ENCODE data around the gene EXOC3L4.

EXOC3L4 gene

GRCh38 chr14:103132381-103133209 is 38.1 kb downstream of the EXOC3L4 start:
- no peak for TF ChIP-seq EZH2phosphoT487 (IDR thresholded peaks at IDR 0.05; ENCODE audit: borderline replicate concordance, low read length)
- TF ChIP-seq, protein P1, sequence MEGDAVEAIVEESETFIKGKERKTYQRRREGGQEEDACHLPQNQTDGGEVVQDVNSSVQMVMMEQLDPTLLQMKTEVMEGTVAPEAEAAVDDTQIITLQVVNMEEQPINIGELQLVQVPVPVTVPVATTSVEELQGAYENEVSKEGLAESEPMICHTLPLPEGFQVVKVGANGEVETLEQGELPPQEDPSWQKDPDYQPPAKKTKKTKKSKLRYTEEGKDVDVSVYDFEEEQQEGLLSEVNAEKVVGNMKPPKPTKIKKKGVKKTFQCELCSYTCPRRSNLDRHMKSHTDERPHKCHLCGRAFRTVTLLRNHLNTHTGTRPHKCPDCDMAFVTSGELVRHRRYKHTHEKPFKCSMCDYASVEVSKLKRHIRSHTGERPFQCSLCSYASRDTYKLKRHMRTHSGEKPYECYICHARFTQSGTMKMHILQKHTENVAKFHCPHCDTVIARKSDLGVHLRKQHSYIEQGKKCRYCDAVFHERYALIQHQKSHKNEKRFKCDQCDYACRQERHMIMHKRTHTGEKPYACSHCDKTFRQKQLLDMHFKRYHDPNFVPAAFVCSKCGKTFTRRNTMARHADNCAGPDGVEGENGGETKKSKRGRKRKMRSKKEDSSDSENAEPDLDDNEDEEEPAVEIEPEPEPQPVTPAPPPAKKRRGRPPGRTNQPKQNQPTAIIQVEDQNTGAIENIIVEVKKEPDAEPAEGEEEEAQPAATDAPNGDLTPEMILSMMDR (IDR thresholded peaks at IDR 0.05; ENCODE audit: low read depth, low read length, poor library complexity, severe bottlenecking): no peak
- Histone ChIP-seq H3K4me2 (ENCODE audit: low read length) (no peak overlapping the region), H3K79me2 (ENCODE audit: control insufficient read depth, low read length) (no peaks in the 10 kb centered on the region), H3F3A (ENCODE audit: control insufficient read depth, insufficient read depth) (no peaks in the 10 kb centered on the region), H3K36me3 (ENCODE audit: control insufficient read depth, low read length) (peaks cover 6% of the 10 kb centered on the region), H3K9me3 (ENCODE audit: control insufficient read depth, insufficient read depth, low read length) (no peaks in the 10 kb centered on the region), H3K9me2 (replicated peaks; ENCODE audit: control insufficient read depth, low read length) (no peaks in the 10 kb centered on the region), H4K20me1 (ENCODE audit: control insufficient read depth, insufficient read depth, low read depth, low read length) (no peaks in the 10 kb centered on the region), H3K27ac (ENCODE audit: low read depth, low read length) (no peak overlapping the region), H3K27me3 (ENCODE audit: control insufficient read depth, low read length) (no peaks in the 10 kb centered on the region), H3K4me3 (ENCODE audit: low read length) (no peak overlapping the region), H3K4me1 (ENCODE audit: control insufficient read depth, low read length) (peaks cover 10% of the 10 kb centered on the region)

GRCh38 chr14:103133210-103134140 is 39.0 kb downstream of the EXOC3L4 start:
- Histone ChIP-seq H3K4me1 (ENCODE audit: control insufficient read depth, low read length) (peaks cover 10% of the 10 kb centered on the region), H3F3A (ENCODE audit: control insufficient read depth, insufficient read depth) (no peaks in the 10 kb centered on the region), H4K20me1 (ENCODE audit: control insufficient read depth, insufficient read depth, low read depth, low read length) (no peaks in the 10 kb centered on the region)

DNA sequence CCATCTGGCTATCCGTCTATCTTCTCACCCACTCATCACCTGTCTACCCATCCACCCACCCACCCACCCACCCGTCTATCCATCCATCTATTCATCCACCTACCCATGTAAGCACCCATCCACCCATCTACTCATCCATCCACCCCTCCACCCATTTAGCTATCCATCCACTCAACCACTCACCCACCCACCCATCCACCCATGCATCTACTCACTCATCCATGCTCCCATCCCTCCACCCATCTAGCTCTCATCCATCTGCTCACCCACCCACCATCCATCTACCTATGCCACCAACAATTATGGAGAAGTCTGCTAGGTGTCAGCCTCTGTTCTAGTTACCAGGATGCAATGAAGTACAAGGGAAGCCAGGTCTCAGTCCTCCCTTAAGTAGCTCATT is 39.9 kb downstream of the EXOC3L4 start:
- H3F3A ChIP-seq (ENCODE audit: control insufficient read depth, insufficient read depth): no peaks in the 10 kb centered on the region
- no peak overlapping the region for H3K4me3 ChIP-seq (ENCODE audit: low read length)
- no peak overlapping the region for H3K4me2 ChIP-seq (ENCODE audit: low read length)
- no peaks in the 10 kb centered on the region for H3K9me2 ChIP-seq (replicated peaks; ENCODE audit: control insufficient read depth, low read length)
- H3K27ac ChIP-seq (ENCODE audit: low read depth, low read length): no peak overlapping the region
- H3K4me1 ChIP-seq (ENCODE audit: control insufficient read depth, low read length): peaks cover 10% of the 10 kb centered on the region
- H4K20me1 ChIP-seq (ENCODE audit: control insufficient read depth, insufficient read depth, low read depth, low read length): no peaks in the 10 kb centered on the region
- TF ChIP-seq, protein P1 (IDR thresholded peaks at IDR 0.05; ENCODE audit: low read depth, low read length, poor library complexity, severe bottlenecking): no peak
- TF ChIP-seq EZH2phosphoT487 (IDR thresholded peaks at IDR 0.05; ENCODE audit: borderline replicate concordance, low read length): no peak
- H3K27me3 ChIP-seq (ENCODE audit: control insufficient read depth, low read length): no peaks in the 10 kb centered on the region
- no peaks in the 10 kb centered on the region for H3K79me2 ChIP-seq (ENCODE audit: control insufficient read depth, low read length)
- peaks cover 6% of the 10 kb centered on the region for H3K36me3 ChIP-seq (ENCODE audit: control insufficient read depth, low read length)
- no peaks in the 10 kb centered on the region for H3K9me3 ChIP-seq (ENCODE audit: control insufficient read depth, insufficient read depth, low read length)

More at GRCh38 chr14:103133210-103134140, 39.0 kb downstream of the EXOC3L4 start:
- no peak overlapping the region for H3K4me3 ChIP-seq (ENCODE audit: low read length)
- peaks cover 6% of the 10 kb centered on the region for H3K36me3 ChIP-seq (ENCODE audit: control insufficient read depth, low read length)
- no peak overlapping the region for H3K4me2 ChIP-seq (ENCODE audit: low read length)
- no peaks in the 10 kb centered on the region for H3K9me2 ChIP-seq (replicated peaks; ENCODE audit: control insufficient read depth, low read length)
- H3K79me2 ChIP-seq (ENCODE audit: control insufficient read depth, low read length): no peaks in the 10 kb centered on the region
- H3K27ac ChIP-seq (ENCODE audit: low read depth, low read length): no peak overlapping the region
- TF ChIP-seq, protein P1 (IDR thresholded peaks at IDR 0.05; ENCODE audit: low read depth, low read length, poor library complexity, severe bottlenecking): no peak
- no peak for TF ChIP-seq EZH2phosphoT487 (IDR thresholded peaks at IDR 0.05; ENCODE audit: borderline replicate concordance, low read length)
- no peaks in the 10 kb centered on the region for H3K27me3 ChIP-seq (ENCODE audit: control insufficient read depth, low read length)
- no peaks in the 10 kb centered on the region for H3K9me3 ChIP-seq (ENCODE audit: control insufficient read depth, insufficient read depth, low read length)
